PFSK-1 (cell line): ENCODE data around the gene TSGA10.

Experiments
- POLR2AphosphoS5 ChIP-seq: IDR thresholded peaks from 2 replicates; pipeline ENCODE4 v1.6.1; 2012; ENCODE audit warnings: low read depth, mild to moderate bottlenecking, control low read depth, low read length, moderate library complexity
- TAF1 ChIP-seq: IDR thresholded peaks from 2 replicates; pipeline ENCODE4 v1.6.1; 2012; ENCODE audit warnings: low read length, control low read depth, borderline replicate concordance; ENCODE audit not compliant: insufficient read depth

DNA sequence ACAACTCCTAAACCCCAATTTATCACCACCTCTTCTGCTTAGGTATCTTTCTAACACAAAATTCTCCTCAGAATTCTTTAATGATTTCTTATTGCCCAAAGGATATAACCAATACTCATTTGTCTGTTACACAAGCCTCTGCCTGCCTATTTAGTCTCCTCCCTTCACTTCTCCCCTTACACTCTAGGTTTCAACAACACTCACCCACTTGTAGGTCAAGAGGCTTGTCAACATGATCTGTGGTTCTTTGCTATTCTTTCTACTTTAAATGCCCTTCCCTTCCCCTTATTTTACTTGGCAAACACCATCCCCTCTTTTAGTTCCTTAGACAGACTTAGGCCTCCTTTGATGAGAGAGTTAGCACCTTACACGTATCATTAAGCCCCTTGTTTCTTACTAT, 82.2 kb downstream of the TSGA10 start:
- no peak for TF ChIP-seq TAF1
- TF ChIP-seq POLR2AphosphoS5: no peak
